HG02678 (cell line): ENCODE measurements around the gene RRP8.
A peak's percentile ranks its signal among the peaks of the same experiment; 100 is the strongest.

ENCODE experiments used
- ATAC-seq: cut with Tn5 transposase; IDR thresholded peaks from one replicate; pipeline ENCODE4 v1.9.1; 2021; ENCODE audit warnings: mild to moderate bottlenecking, moderate library complexity; ENCODE audit not compliant: unreplicated experiment

RRP8 gene

DNA sequence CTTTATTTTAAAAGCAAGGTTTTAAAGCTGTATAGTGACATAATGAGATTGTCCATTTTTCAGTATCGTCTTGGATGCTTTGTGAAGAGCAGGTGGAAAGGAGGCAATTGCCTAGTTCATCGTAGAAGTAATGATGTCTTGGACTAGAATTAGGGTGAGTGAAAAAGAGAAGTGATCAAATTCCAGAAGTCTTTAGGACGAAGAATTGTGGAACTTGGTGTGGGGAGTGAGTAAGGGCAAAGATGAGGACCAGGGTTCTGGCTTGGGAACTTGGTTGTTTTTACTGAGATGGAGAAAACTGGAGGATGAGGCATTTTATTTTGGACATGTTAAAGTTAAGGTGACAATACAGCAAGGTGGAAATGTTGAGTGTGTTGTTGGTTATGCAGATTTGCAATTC lies 1.4 kb upstream of the RRP8 start:
- no peak for ATAC-seq

DNA sequence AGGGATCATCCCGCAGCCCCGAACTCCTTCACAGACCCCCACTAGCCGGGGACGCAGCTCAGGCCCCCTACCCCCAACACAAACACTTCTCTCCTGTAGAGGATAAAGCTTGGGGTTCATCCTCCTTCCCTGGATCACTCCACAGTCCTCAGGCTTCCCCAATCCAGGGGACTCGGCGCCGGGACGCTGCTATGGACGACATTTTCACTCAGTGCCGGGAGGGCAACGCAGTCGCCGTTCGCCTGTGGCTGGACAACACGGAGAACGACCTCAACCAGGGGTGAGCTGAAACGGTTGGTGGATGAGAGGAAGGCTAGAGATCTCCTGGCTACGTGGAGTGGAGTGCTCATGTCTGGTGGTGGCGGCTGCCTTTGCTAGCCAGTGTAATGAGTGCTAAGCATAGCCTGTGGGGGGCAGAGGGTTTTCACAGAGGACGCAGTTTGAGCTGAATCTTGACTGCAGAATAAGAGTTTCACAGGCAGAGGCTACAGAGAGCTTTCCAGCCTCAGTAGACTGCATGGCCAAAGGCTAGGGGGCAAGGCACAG lies 738 bp upstream of the RRP8 start:
- peak; percentile 34 for ATAC-seq

DNA sequence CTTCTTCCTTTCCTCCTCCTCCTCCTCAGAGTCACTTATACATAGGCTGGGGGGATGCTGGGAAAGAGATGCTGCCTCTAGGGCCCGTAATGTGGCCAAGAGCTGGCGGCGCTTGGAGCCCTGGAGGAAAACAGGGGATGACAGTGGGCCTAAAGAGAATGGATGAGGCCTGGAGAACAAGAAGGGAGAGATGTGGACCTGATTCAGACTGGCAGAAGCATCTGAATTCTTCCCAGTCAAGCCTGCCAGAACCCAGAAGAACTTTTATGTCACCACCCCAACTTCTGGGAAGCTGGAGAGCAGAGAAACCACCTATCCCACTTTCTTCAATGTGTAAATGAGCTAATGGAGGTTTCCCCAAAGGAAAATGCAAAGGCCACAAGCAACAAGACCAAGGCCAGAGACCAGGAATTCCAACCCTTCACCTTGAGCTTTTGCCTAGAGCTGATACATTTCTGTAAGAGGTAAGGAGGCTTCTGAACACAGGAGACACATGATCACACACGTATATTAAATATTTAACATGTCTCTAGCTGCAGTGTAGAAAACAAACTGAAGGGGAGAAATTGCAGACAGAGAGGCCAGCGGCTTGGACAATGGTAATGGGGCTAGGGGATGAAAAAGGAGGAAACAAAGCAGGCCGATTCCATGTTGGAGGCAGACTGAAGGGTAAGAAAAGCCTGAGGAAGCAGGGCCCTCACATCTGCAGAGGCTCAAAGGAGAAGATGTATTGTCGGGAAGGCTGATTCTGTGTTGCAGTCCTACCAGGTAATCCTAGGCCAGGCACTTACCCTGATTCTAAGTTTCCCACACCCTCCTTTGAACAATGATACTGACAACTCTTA lies 1.1 kb downstream of the RRP8 start:
- no peak for ATAC-seq

DNA sequence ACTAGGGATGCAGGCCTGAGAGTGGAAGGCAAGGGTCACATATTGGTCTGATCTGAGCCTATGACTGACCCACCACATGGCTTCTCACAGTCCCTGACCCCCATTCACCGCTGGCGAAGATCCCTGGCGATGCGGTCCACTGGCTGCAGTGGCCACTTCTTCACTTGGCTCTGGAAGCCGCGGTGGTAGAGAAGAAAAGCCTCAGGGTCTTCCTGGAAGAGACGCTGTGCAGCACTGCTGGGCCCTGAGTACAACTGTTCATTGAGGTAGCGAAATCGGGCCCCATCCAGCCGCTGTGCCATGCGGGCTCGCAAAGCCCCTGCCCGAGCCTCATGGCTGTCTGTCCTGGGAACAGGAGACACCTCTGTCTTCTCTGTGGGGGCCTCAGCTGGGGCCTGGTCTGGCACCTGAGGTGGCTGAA lies 2.4 kb downstream of the RRP8 start:
- ATAC-seq, result no peak

DNA sequence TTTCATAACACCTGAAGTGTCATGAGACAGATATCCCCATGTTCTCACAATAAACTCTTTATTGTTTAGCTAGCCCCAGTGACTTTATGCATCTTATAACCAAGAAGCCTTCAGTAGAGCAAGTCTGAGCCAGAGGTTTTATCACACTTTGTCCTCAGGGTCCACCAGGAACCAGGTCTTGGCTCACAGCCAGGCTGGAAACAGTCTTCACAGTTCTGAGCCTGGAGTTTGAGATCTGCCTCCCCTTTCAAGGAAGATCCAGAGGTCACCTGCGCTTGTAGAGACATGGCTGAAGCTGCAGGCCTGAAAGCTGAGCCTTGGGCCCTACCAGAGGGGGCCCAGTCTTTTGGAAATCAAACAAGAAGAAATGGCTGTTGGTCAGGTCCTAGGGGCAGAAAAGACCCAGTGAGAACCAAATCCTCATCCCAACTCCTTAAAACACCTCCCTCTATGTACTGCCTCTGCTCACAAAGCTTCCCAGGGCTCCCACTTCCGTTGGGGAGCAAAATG lies 3.5 kb downstream of the RRP8 start:
- ATAC-seq, result no peak

DNA sequence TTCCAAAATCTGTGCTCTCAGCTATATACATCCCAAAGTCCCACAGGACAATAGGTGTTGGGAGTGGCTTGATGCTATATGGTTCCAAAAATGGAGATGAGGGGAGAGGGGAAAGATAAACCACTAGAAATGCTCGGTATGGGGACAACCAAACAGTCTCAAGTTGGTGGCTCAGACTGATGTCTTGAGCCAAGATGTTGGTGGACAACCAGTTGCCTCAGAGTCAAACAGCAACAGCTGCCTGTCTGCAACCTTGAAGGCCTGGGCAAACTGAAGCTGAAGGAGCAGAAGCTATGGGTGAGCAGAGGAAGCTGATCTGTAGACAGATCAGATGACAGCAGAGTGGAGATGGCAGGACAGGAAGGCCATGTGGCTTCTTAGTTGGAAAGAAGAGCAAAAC lies 4.0 kb downstream of the RRP8 start:
- ATAC-seq, result no peak

DNA sequence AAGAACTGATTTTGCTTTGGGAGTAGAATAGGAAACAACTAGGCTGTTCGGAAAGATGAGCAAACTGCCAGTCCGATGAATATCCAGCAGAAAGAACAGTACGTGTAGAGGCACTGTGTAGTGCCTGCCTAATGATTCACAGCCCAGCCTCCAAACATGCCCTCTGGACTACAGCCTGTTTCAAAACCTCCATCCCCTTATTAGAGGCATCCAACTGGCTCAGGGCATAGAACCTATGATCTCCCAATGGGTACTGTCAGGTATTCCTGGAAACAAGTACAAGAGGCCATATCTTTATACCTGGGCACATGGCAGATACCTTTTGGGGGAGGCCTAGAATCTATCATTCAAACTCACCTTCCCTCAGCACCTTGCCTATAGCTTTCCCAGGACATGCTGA lies 4.9 kb downstream of the RRP8 start:
- ATAC-seq, result no peak

DNA sequence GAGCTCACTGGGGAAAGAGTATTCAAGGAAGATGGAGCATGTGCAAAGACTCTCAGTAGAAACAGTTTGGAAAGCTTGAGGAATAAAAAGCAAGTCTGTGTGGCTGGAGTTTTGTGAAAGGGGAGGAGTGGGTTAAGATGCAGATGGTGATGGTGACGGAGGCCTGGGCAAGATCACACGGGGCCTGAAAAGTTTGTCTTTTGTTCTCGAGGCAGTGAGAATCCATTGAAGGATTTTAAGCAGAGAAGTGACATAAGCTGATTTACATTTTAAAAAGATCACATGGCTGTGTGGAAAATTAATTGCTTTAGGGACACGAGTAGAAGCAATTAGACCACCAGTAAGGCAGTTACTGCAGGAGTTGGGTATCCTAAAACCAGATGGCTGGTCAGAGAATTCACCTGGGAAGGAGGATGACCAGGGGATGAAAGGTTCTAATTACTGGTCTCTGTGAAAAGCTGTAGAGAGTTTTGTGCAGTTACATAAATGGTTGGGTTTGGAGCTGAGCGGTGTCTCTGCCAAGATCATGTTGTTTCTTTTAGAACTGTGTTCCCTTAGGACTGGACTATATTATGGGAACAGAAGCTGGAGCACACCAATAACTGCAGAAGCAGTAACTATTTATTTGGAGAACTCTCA lies 7.1 kb downstream of the RRP8 start:
- ATAC-seq, result no peak

DNA sequence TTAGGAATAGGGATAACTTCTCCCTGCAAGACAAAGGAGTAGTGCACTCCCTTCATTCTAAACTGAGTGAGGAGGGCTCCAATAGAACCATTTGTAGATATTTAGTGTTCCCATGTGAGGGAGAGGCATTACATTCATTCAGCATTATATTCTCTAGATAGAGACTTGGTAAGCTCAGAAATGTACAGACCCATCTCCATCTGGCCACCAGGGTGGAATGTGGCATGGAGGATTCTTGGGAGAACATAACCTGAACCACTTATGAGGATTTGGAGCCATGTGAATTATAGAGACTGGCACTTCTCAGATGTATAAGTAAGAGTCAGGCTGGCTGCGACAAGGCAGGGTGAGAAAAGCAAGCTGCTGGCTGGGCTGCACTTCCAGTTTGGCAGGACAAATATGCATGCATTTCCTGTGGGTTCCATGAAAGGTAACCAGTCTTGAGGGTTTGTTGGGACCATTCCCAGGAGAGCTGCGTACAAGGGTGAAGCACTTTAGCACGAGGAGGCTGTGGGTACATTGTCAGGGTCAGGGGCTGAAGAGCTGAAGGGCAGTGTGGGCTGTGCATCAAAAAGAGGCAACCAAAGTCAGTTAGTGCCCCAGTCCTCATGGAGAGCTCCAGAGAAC lies 9.2 kb downstream of the RRP8 start:
- no peak for ATAC-seq

DNA sequence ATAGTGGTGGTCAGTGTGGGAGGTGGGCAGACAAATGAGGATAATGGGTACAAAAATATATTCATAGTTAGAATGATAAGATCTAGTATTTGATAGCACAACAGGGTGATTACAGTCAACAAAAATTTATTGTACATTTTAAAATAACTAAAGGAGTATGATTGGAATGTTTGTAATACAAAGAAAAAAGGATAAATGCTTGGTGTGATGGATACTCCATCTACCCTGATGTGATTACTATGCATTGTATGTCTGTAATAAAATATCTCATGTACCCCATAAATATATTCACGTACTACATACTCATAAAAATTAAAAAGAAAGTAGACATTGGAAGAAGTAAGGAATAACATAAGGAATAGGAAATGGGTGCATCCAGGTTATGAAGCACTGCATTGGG lies 15.4 kb downstream of the RRP8 start:
- ATAC-seq, result no peak

DNA sequence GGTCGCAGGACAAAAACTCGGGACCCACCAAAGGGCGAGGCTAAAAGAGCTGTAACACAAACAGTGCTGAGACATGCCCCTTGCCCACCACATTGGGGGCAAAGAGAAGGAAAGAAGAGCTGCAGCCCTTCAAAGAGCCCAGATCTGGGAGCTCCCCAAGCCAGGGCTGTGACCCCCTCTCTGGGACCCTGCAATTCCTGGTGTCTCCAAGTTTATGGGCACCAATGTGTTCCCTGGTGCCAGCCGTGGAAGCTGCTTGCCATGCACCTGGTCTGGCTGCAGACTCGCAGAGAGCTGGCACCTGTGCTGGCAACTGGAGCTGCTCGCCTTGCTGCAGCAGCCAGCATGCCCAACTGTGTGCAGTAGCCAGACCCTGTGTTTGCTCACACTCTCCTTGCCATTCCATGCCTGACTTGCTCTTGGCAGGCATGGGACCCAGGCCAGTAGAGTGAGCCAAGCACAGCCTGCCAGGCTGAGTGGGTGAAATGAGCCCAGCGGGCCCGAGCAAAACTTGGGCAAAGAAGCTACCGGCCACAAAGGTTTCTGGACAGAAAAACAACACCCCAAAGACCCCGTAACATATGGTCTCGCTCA lies 16.0 kb downstream of the RRP8 start:
- ATAC-seq, result no peak

DNA sequence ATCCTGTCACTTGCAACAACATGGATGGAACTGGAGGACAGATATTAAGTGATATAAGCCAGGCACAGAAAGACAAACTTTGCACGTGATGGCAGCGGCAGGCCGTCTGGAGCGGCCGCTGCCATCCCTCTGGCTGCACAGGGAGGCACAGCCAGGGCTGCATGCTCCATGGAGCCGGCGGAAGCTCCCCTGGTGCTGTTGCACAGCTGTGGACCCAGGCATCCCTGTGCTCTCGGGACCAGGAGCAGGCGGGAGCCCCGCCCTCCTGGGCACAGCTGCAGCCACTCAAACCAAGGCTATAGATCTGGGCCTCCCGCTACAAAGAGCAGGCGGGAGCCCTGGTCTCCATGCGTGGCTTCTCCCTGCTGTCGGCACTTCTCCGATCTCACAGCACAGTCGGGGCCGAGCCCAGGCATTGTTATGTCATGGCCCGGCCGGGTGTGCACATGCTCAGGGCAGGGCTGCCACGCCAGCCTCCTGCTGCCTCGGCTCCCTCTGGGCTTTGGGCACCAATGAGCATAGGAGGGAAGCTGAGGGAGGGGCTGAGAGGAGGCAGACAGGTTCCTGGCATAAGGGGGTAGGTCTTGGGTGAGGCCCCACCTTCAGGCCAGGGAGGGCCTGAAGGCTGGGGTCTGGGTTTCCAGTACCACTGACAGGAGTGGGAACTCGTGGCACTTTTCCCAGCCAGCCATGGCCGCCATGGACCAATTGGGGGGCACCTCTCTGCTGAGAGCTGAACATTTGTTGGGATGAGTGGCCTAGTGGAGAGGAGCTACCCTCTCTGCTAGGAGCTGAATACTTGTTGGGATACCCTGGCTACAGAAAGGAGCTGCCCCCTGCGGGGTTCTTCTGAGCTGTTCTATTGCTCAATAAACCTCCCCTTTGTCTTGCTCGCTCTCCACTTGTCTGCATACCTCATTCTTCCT lies 16.7 kb downstream of the RRP8 start:
- no peak for ATAC-seq

DNA sequence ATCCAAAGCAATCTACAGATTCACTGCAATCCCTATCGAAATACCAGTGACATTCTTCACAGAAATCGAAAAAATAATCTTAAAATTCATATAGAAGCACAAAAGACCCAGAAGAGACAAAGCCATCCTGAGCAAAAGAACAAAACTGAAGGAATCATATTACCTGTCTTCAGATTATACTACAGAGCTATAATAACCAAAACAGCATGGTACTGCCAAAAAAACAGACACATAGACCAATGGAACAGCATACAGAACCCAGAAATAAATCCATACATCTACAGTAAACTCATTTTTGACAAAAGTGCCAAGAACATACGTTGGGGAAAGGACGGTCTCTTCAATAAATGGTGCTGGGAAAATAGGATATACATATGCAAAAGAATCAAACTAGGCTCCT lies 18.9 kb downstream of the RRP8 start:
- no peak for ATAC-seq

DNA sequence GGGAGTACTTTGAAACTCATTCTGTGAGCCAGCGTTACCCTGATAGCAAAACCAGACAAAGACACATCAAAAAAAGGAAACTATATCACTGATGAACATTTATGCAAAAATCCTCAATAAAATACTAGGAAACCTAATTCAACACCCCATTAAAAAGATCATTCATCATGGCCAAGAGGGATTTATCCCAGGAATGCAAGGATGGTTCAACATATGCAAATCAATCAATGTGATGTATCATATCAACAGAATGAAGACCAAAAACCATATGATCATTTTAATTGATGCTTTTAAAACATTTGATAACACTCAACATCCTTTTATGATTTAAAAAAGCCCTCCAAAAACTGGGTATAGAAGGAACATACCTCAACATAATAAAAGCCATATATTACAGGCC lies 19.8 kb downstream of the RRP8 start:
- no peak for ATAC-seq

DNA sequence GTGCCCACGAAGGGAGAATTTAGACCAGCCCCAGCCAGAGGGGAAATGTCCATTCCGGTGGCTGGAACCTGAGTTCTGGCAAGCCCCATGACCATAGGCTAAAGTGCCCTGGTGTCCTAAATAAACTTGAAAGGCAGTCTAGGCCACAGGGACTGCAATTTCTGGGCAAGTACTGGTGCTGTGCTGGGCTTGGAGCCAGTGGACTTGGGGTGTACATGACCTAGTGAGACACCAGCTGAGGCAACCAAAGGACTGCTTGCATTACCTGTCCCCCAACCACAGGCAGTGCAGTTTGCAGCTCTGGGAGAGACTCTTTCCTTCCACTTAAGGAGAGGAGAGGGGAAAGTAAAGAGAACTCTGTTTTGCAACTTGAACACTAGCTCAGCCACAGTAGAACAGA lies 23.7 kb downstream of the RRP8 start:
- ATAC-seq, result no peak

DNA sequence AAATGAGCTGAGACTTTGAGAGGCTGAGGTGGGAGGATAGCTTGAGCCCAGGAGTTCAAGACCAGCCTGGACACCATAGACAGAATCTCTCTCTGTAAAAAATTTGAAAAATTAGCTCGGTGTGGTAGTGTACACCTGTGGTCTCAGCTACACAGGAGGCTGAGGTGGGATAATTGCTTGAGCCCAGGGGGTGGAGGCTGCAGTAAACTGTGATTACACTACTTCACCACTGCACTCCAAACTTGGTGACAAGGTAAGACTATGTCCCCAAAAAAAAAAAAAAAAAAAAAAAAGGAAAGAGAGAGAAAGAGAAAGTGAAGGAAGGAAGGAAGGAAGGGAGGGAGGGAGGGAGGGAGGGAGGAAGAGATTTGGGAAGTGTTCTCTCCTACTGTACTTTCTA lies 25.3 kb downstream of the RRP8 start:
- ATAC-seq, result no peak

DNA sequence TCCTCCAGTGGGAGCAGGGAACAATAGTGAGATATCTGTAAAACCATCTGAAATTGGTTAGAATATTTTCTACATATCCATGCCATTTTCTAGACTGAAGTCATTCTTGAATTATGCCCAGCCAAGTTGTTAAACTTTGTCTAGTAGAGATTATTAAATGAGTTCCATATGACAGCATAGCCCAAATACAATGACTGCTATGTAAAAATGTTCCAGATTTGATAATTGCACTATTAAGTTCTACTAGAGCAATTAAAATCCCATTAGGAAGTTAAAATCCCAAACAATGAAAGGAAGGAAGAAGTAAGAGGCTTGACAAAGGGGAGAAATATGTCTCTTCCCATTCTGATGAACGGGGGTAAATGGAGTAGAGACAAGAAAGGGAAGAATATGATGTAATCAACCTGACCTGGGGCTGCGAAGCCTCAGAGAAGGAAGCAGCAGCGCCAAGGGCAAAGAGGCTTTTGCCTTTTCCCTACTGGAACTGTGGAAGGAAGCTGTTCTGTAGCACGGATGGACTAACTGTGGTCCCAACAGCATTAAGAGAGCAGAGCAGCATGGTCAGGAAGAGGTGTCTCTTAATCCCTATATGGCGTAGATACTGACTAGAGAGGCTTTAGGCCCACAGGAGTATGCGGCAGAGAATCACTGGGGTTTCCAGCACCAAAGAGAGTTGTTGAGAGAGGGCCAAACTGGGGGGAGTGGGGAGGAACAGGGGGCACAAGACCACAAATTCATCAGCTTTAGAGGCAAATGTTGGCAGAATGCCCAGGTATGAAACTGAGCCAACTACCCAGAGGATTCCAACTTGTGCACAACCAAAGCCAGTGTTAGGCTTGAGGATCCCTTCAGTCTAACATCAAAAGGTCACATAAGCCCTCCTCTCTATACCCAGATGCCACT lies 26.7 kb downstream of the RRP8 start:
- ATAC-seq, result no peak

DNA sequence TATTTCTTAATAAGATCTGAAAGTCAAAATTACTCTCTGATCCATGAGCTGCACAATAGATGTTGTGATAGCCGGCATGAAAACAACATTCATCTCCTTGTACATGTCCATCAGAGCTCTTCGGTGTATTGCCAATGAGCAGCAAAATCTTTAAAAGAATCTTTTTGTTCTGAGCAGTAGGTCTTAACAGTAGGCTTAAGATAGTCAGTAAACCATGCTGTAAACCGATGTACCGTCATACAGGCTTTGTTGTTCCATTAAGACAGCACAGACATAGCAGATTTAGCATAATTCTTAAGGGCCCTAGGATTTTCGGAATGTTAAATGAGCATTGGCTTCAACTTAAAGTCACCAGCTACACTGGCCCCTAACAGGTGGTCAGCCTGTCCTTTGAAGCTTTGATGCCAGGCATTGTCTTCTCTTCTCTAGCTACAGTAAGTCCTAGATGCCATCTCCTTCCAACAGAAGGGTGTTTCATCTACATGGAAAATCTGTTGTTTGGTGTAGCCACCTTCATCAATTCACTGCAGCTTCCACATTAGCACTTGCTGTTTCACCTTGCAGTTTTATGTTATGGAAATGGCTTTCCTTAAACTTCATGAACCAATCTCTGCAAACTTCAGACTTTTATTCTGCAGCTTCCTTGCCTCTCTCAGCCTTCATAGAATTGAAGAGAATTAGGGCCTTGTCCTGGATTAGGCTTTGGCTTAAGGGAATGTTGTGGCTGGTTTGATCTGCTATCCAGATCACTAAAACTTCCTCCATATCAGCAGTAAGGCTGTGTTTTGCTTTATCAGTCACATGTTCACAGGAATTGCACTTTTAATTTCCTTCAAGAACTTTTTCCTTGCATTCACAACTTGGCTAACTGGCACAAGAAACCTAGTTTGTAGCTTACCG lies 28.4 kb downstream of the RRP8 start:
- ATAC-seq, result no peak
